K562 treated with DMSO at 1 percent for 48 hours (cell line): ENCODE results near the gene TMEM9B. TPM values are rescaled to one million over a fixed set of nuclear protein-coding genes. Genes with fewer than 3 reads are reported as not detected.

Source experiments
- total RNA-seq: library from RNA; unstranded; fragments of 300-600 nt; gene quantifications from 2 replicates; pipeline ENCODE4 v1.2.3, GENCODE V29; 2022; ENCODE audit warnings: low replicate concordance; ENCODE audit errors: extremely low read depth

Gene TMEM9B
- not detected in 2 replicates for total RNA-seq

GRCh38 chr11:8964324-8965320 lies at the start of gene TMEM9B:
TMEM9B (minus strand) TSS chr11:8964442; CDS start chr11:8964313, 129 bp downstream.

GRCh38 chr11:9003573-9004182 lies 39.4 kb upstream of the TMEM9B start, which contains the start of gene NRIP3:
NRIP3 (minus strand) TSS chr11:9004001; CDS start chr11:9003935, 66 bp downstream.

GRCh38 chr11:8942518-8943066 lies 21.6 kb downstream of the TMEM9B start, which contains the start of gene ASCL3:
ASCL3 (minus strand) TSS chr11:8943016; CDS start chr11:8938161, 4,855 bp downstream.

GRCh38 chr11:8932564-8933180 lies 31.6 kb downstream of the TMEM9B start, which contains the start of gene C11orf16:
C11orf16 (minus strand) TSS chr11:8932947; CDS start chr11:8932308, 639 bp downstream.

GRCh38 chr11:8911029-8911823 lies 53.0 kb downstream of the TMEM9B start, which contains the start of gene AKIP1:
AKIP1 (plus strand) TSS chr11:8911189; CDS start chr11:8911450, 261 bp downstream.

Other genes starting within 250 kb of the TMEM9B start
- not detected in 2 replicates for gene AKIP1, start 53.3 kb downstream of the TMEM9B start, total RNA-seq
- gene C11orf16, start 31.5 kb downstream of the TMEM9B start, total RNA-seq = not detected in 2 replicates
- not detected in 2 replicates for gene ASCL3, start 21.4 kb downstream of the TMEM9B start, total RNA-seq
- not detected in 2 replicates for gene NRIP3, start 39.6 kb upstream of the TMEM9B start, total RNA-seq
- gene SCUBE2, start 127.2 kb upstream of the TMEM9B start, total RNA-seq = not detected in 2 replicates